HEK293T (cell line): Measurements from ENCODE around the gene SNCB.

ENCODE experiments used
- BHLHE40 ChIP-seq: fragments of 450-650 bp; IDR thresholded peaks from 2 replicates; pipeline ENCODE4 v1.6.1; 2016; ENCODE audit warnings: mild to moderate bottlenecking, moderate library complexity, borderline replicate concordance
- FOXA1 ChIP-seq: fragments of 450-650 bp; IDR thresholded peaks from 2 replicates; pipeline ENCODE4 v1.6.1; 2016; ENCODE audit warnings: mild to moderate bottlenecking
- L3MBTL2 ChIP-seq: fragments of 450-650 bp; conservative IDR thresholded peaks from 2 replicates; pipeline ENCODE4 v1.6.1; 2016; ENCODE audit warnings: mild to moderate bottlenecking
- LEF1 ChIP-seq: fragments of 450-650 bp; IDR thresholded peaks from 2 replicates; pipeline ENCODE4 v1.6.1; 2017; ENCODE audit warnings: mild to moderate bottlenecking, borderline replicate concordance
- SP1 ChIP-seq: fragments of 450-650 bp; IDR thresholded peaks from 2 replicates; pipeline ENCODE4 v1.6.1; 2017
- TARDBP ChIP-seq: fragments of 450-650 bp; IDR thresholded peaks from 2 replicates; pipeline ENCODE4 v1.6.1; 2016
- ZNF384 ChIP-seq: fragments of 450-650 bp; IDR thresholded peaks from 2 replicates; pipeline ENCODE4 v1.6.1; 2016

DNA sequence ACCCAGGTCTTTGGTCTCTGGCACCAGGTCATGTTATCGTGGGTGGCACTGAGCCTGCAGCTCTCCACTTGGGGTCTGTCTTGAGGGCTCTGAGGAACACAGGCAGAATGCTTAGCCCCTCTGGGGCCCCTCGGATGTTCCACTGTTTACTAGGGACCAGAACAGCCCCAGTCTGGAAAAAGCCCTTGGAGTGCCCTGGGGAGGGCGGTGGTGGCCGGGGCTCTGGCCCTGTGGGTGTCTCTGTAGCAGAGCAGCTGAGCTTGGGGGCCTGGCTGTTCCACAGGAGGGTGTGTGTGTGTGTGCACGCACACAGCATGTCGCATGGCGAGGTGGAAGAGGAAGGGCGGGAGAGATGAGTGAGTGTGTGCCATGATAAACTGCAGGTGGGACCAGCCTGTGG is 35.8 kb downstream of the SNCB start:
- TF ChIP-seq SP1 = no peak
- no peak for TF ChIP-seq ZNF384
- TF ChIP-seq LEF1 = no peak
- TF ChIP-seq TARDBP = no peak
- TF ChIP-seq L3MBTL2 = no peak
- TF ChIP-seq FOXA1 = no peak
- no peak for TF ChIP-seq BHLHE40
